HEK293 (cell line): ENCODE data around the gene TRIM26.

Experiments
- HOXA7 ChIP-seq: sonication (generic); formaldehyde crosslinking; IDR thresholded peaks from 2 replicates; pipeline ENCODE4 v1.8.1; 2022; ENCODE audit warnings: missing genetic modification reagents, borderline replicate concordance
- KLF10 ChIP-seq: fragments of 450-650 bp; IDR thresholded peaks from 2 replicates; pipeline ENCODE4 v1.5.1; 2018; ENCODE audit warnings: missing biosample characterization, mild to moderate bottlenecking, missing genetic modification characterization
- PATZ1 ChIP-seq: fragments of 450-650 bp; formaldehyde crosslinking; IDR thresholded peaks from 2 replicates; pipeline ENCODE4 v1.5.1; 2016; ENCODE audit warnings: missing biosample characterization, missing genetic modification characterization
- PRDM4 ChIP-seq: fragments of 450-650 bp; formaldehyde crosslinking; IDR thresholded peaks from 2 replicates; pipeline ENCODE4 v1.5.1; 2017; ENCODE audit warnings: missing biosample characterization, missing genetic modification characterization
- SCRT2 ChIP-seq: fragments of 450-650 bp; formaldehyde crosslinking; IDR thresholded peaks from 2 replicates; pipeline ENCODE4 v1.5.1; 2016; ENCODE audit warnings: missing biosample characterization, missing genetic modification characterization
- TSHZ1 ChIP-seq: fragments of 450-650 bp; formaldehyde crosslinking; IDR thresholded peaks from 2 replicates; pipeline ENCODE4 v1.5.1; 2016; ENCODE audit warnings: missing biosample characterization, missing genetic modification characterization, borderline replicate concordance
- ZBTB1 ChIP-seq: fragments of 450-650 bp; formaldehyde crosslinking; IDR thresholded peaks from 2 replicates; pipeline ENCODE4 v1.5.1; 2016; ENCODE audit warnings: missing biosample characterization, missing genetic modification characterization
- ZBTB21 ChIP-seq: fragments of 450-650 bp; formaldehyde crosslinking; IDR thresholded peaks from 2 replicates; pipeline ENCODE4 v1.5.1; 2017; ENCODE audit warnings: missing biosample characterization, missing genetic modification characterization
- ZNF112 ChIP-seq: fragments of 450-650 bp; formaldehyde crosslinking; IDR thresholded peaks from 2 replicates; pipeline ENCODE4 v1.5.0; 2017; ENCODE audit warnings: missing biosample characterization, missing genetic modification characterization
- ZNF140 ChIP-seq: fragments of 450-650 bp; formaldehyde crosslinking; IDR thresholded peaks from 2 replicates; pipeline ENCODE4 v1.5.1; 2016; ENCODE audit warnings: missing biosample characterization, missing genetic modification characterization
- ZNF184 ChIP-seq: fragments of 450-650 bp; IDR thresholded peaks from 2 replicates; pipeline ENCODE4 v1.5.1; 2018; ENCODE audit warnings: missing biosample characterization, mild to moderate bottlenecking, missing genetic modification characterization
- ZNF214 ChIP-seq: fragments of 450-650 bp; formaldehyde crosslinking; IDR thresholded peaks from 2 replicates; pipeline ENCODE4 v1.5.1; 2017; ENCODE audit warnings: missing biosample characterization, mild to moderate bottlenecking, missing genetic modification characterization, borderline replicate concordance
- ZNF223 ChIP-seq: fragments of 450-650 bp; formaldehyde crosslinking; IDR thresholded peaks from 2 replicates; pipeline ENCODE4 v1.5.1; 2016; ENCODE audit warnings: missing biosample characterization, missing genetic modification characterization
- ZNF266 ChIP-seq: fragments of 450-650 bp; formaldehyde crosslinking; IDR thresholded peaks from 2 replicates; pipeline ENCODE4 v1.5.1; 2016; ENCODE audit warnings: missing biosample characterization, missing genetic modification characterization, low read depth
- ZNF324 ChIP-seq: fragments of 450-650 bp; formaldehyde crosslinking; IDR thresholded peaks from 2 replicates; pipeline ENCODE4 v1.5.1; 2016; ENCODE audit warnings: missing biosample characterization, missing genetic modification characterization
- ZNF341 ChIP-seq: fragments of 450-650 bp; formaldehyde crosslinking; IDR thresholded peaks from 2 replicates; pipeline ENCODE4; 2016; ENCODE audit warnings: low read depth, missing biosample characterization, missing genetic modification characterization
- ZNF350 ChIP-seq: fragments of 450-650 bp; formaldehyde crosslinking; IDR thresholded peaks from 2 replicates; pipeline ENCODE4 v1.5.0; 2017; ENCODE audit warnings: missing biosample characterization, mild to moderate bottlenecking, missing genetic modification characterization
- ZNF473 ChIP-seq: fragments of 450-650 bp; formaldehyde crosslinking; IDR thresholded peaks from 2 replicates; pipeline ENCODE4 v1.5.1; 2017; ENCODE audit warnings: missing biosample characterization, missing genetic modification characterization
- ZNF514 ChIP-seq: fragments of 450-650 bp; formaldehyde crosslinking; IDR thresholded peaks from 2 replicates; pipeline ENCODE4 v1.5.1; 2016; ENCODE audit warnings: missing biosample characterization, missing genetic modification characterization
- ZNF530 ChIP-seq: fragments of 450-650 bp; formaldehyde crosslinking; IDR thresholded peaks from 2 replicates; pipeline ENCODE4 v1.5.1; 2016; ENCODE audit warnings: low read depth, missing biosample characterization, missing genetic modification characterization
- ZNF596 ChIP-seq: fragments of 450-650 bp; IDR thresholded peaks from 2 replicates; pipeline ENCODE4 v1.5.0; 2018; ENCODE audit warnings: missing biosample characterization, mild to moderate bottlenecking, missing genetic modification characterization, moderate library complexity
- ZNF626 ChIP-seq: fragments of 450-650 bp; sonication (Bioruptor Pico); formaldehyde crosslinking; IDR thresholded peaks from 2 replicates; pipeline ENCODE4 v1.5.1; 2018; ENCODE audit warnings: missing biosample characterization, missing genetic modification characterization, inconsistent platforms
- ZNF645 ChIP-seq: fragments of 450-650 bp; formaldehyde crosslinking; IDR thresholded peaks from 2 replicates; pipeline ENCODE4; 2016; ENCODE audit warnings: missing biosample characterization, missing genetic modification characterization
- ZNF654 ChIP-seq: fragments of 450-650 bp; formaldehyde crosslinking; IDR thresholded peaks from 2 replicates; pipeline ENCODE4 v1.5.1; 2016; ENCODE audit warnings: low read depth, missing biosample characterization, missing genetic modification characterization
- ZNF707 ChIP-seq: fragments of 450-650 bp; formaldehyde crosslinking; IDR thresholded peaks from 2 replicates; pipeline ENCODE4 v1.5.1; 2016; ENCODE audit warnings: missing biosample characterization, missing genetic modification characterization
- ZNF76 ChIP-seq: fragments of 450-650 bp; formaldehyde crosslinking; IDR thresholded peaks from 2 replicates; pipeline ENCODE4; 2016; ENCODE audit warnings: low read depth, missing biosample characterization, missing genetic modification characterization, borderline replicate concordance
- ZSCAN4 ChIP-seq: fragments of 450-650 bp; formaldehyde crosslinking; IDR thresholded peaks from 2 replicates; pipeline ENCODE4 v1.5.1; 2017; ENCODE audit warnings: missing biosample characterization, missing genetic modification characterization
- ZXDB ChIP-seq: fragments of 450-650 bp; formaldehyde crosslinking; IDR thresholded peaks from 2 replicates; pipeline ENCODE4 v1.5.1; 2016; ENCODE audit warnings: missing biosample characterization, missing genetic modification characterization

Gene TRIM26

GRCh38 chr6:30212865-30213666 lies at the start of gene TRIM26 (continued):
- TF ChIP-seq SCRT2 (tag by site-specific recombination) (peak; percentile 60), PRDM4 (no peak; the same call in 1 of the 2 replicates), HOXA7 (CRISPR knock-in tag) (no peak), ZNF214 (no peak), PATZ1 (tag by site-specific recombination) (peak; percentile 92), ZNF266 (tag by site-specific recombination) (0 out of 2 replicates have a peak, but pooled peaks have one; percentile 28), ZBTB21 (tag by site-specific recombination) (no peak), ZNF473 (tag by site-specific recombination) (no peak), ZNF140 (tag by site-specific recombination) (no peak), ZBTB1 (tag by site-specific recombination) (no peak), ZNF596 (tag by site-specific recombination) (no peak), ZNF530 (tag by site-specific recombination) (no peak), ZNF654 (tag by site-specific recombination) (no peak), ZNF76 (tag by site-specific recombination) (peak; percentile 44; the same call in 1 of the 2 replicates), ZSCAN4 (tag by site-specific recombination) (no peak; the same call in 1 of the 2 replicates), ZNF626 (no peak), ZNF324 (tag by site-specific recombination) (peak; percentile 71; the same call in 1 of the 2 replicates), ZNF645 (no peak), TSHZ1 (no peak), KLF10 (tag by site-specific recombination) (peak; percentile 45; the same call in 1 of the 2 replicates), ZNF350 (tag by site-specific recombination) (no peak), ZXDB (peak; percentile 83; the same call in 1 of the 2 replicates), ZNF514 (tag by site-specific recombination) (no peak), ZNF184 (tag by site-specific recombination) (0 out of 2 replicates have a peak, but pooled peaks have one; percentile 32), ZNF112 (tag by site-specific recombination) (no peak), ZNF341 (tag by site-specific recombination) (peak; percentile 85), ZNF707 (tag by site-specific recombination) (no peak), ZNF223 (tag by site-specific recombination) (peak; percentile 76; the same call in 1 of the 2 replicates)
